Central memory CD4-positive, alpha-beta T cell (primary cell): ENCODE measurements around the gene SUN2.
A peak's percentile ranks its signal among the peaks of the same experiment; 100 is the strongest.
"Not testable (repeated sequence)": the region's sequence is repeated elsewhere in the genome, so short reads cannot be mapped to it uniquely, and the experiment has no call there.

Experiments used
- DNase-seq: peaks from one replicate; pipeline ENCODE4 v3.0.0; 2022
- total RNA-seq, 3 experiments: gene quantifications; one replicate each; lab custom pipeline; 2026; lab: John Stamatoyannopoulos, UW

The SUN2 gene, protein sequence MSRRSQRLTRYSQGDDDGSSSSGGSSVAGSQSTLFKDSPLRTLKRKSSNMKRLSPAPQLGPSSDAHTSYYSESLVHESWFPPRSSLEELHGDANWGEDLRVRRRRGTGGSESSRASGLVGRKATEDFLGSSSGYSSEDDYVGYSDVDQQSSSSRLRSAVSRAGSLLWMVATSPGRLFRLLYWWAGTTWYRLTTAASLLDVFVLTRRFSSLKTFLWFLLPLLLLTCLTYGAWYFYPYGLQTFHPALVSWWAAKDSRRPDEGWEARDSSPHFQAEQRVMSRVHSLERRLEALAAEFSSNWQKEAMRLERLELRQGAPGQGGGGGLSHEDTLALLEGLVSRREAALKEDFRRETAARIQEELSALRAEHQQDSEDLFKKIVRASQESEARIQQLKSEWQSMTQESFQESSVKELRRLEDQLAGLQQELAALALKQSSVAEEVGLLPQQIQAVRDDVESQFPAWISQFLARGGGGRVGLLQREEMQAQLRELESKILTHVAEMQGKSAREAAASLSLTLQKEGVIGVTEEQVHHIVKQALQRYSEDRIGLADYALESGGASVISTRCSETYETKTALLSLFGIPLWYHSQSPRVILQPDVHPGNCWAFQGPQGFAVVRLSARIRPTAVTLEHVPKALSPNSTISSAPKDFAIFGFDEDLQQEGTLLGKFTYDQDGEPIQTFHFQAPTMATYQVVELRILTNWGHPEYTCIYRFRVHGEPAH
- total RNA-seq, result 51.7 to 1,071 (median 771) reads per million in 3 experiments

DNA sequence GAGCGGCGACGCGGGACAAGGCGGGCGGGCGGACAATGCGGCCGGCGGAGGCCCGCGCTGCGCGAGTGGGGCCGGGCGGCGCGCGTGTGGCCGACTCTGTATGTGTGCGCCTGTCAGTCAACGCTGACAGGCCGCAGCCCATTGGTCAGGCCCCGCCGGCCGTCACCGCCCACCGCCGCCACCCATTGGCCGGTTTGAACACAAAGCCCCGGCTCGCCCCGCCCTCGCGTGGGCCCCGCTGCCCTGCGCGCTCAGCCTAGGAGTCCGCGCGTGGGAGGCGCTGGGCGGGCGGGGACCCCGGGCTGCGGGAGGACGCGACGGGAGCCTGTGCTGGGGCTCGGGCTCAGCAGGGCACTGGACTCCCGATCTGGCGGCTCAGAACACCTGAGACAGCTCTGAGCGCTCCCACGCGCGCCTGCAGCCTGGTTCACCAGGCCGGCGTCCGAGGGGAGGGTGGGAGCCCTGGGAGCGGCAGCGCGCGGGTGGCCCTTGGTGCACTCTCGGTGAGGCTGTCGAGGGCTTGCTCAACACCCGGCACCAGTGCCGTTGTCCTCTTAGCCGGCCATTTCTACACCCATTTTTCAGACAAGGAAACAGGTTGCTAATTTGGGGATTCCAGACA lies at the start of gene SUN2:
SUN2 (minus strand) TSS at position 88 of the 622 bp plus-strand sequence. CDS start 3,370 bp downstream, outside the sequence.
- DNase-seq, result peak; percentile 92

DNA sequence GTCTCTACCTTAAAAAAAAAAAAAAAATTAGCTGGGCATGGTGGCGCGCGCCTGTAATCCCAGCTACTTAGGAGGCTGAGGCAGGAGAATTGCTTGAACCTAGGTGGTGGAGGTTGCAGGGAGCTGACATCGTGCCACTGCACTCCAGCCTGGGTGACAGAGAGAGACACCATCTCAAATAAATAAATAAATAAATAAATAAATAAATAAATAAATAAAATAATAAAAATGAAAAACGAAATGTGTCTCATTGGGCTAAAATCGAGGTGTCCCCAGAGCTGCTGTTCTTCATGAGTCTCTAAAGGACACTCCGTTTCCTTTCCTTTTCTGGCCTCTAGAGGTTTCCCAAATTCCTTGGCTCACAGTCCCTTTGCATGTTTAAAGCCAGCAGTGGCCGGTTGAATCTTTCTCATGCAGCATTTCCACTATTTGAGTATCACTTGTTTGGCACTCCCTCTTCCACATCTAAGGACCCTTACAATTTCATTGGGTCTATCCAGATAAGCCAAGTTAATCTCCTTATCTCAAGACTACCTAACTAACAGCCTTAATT lies 49.3 kb upstream of the SUN2 start:
- DNase-seq, result not testable (repeated sequence)

DNA sequence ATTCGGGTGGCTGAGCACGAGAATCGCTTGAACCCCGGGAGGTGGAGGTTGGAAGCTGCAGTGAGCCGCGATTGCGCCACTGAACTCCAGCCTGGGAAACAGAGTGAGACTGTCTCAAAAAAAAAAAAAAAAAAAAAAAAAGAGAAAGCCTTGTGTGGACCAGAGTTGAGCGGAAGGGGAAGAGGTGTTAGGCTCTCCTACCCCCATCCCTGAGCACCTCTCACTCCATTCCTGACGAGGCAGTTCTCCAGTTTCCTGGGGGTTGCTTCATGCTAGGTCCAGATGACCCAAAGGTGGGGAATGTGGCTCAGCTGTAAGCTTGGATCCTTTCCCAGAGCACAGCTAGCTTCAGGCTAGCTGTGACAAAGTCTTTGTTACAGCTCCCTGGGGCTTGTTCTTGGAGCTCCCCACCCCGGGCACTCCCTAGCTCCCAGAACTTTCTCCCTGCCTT lies 46.9 kb upstream of the SUN2 start:
- no peak for DNase-seq

DNA sequence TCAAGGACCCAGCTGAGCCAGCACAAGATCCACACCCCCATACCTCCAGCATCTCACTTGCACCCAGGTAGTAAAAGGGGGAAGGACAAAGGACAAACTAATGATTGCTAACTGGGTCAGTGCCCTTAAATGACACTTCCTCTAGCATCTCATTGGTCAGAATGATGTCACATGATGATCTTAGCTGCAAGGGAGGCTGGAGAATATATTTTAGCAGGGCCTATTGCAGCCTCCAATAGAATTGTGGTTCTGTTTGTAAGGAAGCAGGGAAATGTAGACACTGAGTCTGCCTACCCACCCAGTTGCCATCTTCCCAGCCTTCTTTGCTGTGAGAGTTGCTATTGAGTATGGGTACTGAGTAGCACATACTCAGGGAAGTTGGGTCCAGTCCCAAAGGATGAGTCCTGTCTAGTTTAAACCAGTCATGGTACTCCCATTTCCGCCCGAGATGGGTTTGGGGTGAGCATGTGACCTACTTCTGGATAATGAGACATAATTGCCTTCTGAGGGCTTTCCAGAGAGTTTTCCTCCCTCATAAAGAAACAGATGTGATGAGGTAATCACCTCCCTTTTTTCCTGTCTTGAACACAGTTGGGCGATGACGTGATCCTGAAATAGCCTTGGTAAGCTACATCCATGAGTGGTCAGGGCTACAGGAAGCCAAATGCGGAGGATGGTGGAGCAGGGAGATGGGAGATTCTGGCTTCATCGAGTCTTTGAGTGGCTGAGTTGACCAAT lies 43.6 kb upstream of the SUN2 start:
- DNase-seq, result no peak

DNA sequence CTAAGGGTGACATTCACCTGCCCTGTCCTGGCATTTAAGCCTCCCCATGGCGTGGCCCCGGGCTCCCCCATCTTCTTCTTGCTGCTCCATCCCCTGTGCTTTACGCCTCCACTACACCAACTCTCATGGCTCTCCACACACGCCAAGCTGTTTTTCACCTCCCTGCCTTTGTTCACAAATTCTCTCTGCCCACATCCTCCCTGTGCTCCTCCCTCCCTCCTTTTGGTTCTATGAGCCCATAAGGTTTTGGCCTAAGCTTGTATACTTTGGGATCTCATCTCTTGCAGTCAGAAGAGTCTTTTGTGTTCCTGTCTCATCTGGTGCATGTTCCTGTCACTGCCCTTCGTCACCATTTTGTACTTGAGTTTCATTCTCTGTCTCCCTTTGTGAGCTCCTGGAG lies 42.7 kb upstream of the SUN2 start:
- no peak for DNase-seq

DNA sequence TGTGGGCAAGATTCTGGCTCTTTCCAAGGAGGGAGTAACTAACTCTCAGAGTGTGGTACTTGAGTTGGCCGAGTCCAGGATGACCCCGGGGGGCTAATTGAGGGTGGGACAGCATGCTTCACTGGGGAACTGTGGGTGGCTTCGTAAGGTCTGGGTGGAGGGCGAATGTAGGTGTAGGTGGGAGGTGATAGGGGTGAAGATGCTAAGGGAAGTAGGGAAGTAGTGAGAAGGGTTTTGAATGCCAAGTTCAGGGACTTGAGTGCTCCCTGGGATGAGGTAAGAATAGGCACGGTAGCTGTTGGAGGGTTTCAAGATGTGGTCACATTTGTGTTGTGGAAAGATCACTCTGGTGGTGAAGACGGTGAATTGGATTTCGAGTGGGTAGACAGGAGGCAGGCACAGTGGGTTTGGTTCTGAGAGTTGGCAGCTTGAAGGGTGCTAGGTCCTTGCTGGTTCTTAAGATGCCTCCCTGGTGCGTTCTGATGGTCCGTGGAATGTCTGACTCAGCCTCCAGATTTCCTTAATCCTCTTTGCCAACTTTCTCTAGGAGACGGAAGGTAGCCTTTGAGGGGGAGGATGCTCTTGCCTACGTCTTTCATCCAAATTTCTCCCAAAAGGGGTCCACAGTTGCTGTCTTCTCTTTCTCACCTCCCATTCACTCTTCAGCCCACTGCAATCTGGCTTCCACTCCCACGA lies 40.6 kb upstream of the SUN2 start:
- no peak for DNase-seq

DNA sequence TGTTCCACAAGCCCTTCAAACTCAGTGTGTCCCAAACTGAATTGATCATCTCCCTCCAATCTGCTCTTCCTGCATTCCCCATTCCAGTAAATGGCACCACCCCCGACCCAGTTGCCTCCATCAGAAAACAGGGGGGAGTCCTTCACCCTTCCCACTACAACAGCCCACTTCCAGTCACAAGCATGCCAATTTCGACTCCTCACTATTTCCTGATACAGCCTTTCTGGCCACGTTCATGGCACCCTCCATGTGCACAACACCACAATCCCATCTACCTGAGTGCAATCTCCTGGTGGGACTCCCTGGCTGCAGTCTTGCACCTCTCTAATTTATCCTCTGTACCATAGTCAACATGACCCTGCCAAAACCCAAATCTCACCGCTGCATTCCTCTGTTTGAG lies 39.8 kb upstream of the SUN2 start:
- no peak for DNase-seq

DNA sequence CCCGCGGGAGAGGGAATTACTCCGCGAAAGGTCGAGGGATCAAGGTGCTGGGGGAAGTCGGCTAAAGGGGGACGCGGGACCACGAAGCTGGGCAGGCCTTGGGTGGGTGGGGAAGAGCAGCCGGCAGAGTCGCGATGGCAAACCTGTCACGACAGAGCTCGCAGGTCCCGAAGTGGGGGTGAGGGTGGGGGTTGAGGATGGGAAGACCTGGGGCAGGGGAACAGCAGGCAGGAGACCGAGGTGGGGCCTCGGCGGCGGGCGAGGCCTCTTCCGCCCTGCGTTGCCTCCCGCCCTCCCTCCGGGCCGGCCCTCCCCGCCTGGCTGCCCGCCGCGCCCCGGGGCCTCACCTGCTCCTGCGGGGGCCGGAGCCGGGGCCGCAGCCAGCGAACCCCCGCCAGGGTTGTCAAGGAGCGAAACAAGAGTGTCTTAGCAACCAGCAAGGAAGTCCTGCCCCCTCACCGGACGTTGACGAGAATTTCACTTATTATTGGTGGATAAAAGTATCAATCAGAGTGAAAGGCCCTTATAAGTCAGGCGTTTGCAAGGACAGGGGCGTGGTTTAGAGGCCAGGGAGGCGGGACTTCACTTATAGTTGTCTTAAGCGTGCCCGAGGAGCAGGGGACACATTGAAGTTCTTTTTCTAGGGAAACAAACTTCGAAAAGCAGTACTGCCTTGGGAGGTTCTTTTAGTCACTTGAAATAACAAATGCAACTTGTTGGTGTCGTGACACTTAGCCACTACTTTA lies 38.1 kb upstream of the SUN2 start, which contains the start of gene DNAL4:
DNAL4 (minus strand) TSS at position 423 of the 746 bp plus-strand sequence. CDS start 11,412 bp downstream, outside the sequence.
- peak; percentile 94 for DNase-seq

DNA sequence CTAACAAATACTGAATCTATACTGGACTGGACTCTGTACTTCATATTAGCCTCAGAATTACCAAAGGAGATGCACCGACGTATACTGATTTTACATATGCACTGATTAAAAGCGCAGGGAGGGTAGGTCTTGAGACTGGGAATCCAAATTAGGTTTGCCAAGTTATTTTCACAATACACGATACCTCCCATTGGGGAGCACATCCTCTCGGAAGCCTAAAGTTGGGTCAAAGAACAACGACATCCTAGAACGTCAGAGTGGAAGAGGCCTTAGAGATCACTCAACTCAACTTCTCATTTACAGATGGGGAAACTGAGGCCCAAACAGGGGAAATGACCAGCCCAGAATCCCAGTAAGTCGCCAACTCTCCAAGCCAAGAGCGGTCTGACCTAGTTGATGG lies 37.5 kb upstream of the SUN2 start:
- DNase-seq, result no peak

DNA sequence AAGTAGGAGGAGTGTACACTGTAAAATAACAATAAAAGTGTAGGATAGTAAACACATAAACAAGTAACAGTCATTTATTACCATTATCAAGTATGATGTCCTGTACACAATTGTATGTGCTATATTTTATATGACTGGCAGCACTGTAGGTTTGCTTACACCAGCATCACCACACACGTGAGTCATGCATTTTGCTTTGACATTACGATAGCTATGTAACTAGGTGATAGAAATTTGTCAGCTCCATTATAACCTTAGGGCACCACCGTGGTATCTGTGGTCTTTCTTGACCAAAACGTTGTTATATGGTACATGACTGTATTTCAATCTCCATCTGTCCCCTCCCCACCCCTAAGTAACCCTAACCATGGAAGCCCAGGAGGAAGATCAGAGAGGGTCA lies 37.0 kb upstream of the SUN2 start:
- no peak for DNase-seq

DNA sequence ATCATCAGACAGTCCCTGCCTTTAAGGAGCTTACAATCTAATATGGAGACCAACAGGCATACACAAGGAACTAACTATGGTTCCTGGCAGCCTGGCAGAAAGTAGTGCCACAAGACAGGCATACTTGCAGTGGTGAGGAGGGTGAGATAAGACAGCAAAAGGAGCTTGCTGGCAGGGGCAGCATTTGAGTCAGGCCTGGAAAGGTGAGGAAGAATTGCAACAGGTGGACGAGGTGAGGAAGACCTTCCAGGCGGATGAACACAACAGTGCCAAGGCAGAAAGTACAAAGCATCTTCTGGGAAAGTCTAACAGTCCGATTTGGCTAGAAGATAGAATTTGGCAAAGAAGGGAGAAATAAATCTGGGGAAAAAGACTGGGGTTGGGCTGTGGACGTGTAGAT lies 33.8 kb upstream of the SUN2 start:
- no peak for DNase-seq

DNA sequence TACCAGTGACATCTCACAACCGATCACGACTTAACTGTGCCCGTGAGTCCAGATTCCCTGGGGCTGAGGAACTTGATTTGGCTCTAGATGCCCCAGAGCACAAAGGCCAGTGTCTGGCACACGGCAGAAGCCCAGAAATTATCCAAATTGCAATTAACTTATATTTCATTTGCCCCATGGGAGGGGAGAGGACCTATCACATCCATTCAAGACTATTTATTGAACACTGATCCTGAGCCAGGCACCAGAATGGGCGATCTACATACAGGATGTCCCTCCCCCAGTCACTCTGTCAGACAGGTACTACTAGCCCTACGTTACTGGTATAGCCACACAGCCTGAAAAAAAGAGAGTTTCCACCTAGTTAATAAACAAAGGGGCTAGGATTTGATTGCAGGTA lies 33.0 kb upstream of the SUN2 start:
- no peak for DNase-seq

DNA sequence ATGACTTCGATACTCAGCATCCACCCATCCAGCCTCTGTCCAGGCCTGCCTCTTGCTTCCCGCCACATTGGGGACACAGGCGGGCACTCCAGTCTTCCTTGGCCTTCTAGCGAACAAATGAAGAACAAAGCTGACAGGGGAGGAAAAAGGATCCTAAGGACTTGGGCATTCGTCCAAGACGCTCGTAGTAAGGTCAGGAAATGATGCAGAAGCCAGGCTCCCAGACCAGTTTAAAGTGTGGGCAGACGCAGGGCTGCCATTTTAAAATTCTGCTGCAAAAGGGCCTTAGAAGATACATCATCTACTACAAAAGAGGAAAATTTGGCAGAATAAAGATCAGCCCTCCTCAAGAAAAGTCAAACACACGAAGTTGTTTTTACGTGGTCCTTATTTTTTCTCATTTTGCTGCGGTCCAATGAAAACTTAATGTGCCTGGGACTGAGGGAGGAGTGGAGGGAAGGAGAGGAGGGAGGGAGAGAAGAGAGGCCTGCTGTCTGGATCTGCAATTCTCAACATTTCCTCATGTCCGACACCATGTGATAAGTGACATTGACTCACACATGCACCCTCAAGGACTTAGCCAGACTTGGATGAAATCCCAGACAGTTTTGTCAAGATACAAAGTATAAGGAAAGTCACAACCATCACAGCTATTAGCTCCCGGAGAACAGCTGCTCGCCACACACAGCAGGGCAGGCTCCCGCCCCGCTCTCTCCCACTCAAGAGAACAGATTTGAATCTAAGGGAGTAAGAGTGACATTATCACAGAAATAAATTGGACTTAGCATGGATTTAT lies 32.4 kb upstream of the SUN2 start:
- DNase-seq, result no peak

DNA sequence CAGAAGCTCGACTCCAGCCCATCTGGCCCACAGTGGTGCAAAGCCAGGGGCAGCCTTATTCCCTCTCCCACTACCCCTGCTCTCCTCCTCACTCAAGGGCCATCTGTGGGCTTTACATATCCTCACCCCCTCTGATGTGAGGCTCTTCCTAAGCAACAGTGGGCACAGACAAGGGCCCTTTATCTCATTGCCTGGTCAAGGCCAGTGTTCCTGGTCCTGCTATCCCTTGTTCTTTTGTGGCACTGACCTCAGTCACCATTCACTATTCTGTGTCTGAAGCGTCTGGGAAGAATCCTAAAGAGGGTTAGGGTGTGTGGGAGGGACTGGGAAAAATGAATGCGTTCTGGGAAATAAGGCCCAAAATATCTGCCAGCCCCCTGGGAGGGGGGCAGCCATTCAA lies 30.8 kb upstream of the SUN2 start:
- DNase-seq, result no peak

DNA sequence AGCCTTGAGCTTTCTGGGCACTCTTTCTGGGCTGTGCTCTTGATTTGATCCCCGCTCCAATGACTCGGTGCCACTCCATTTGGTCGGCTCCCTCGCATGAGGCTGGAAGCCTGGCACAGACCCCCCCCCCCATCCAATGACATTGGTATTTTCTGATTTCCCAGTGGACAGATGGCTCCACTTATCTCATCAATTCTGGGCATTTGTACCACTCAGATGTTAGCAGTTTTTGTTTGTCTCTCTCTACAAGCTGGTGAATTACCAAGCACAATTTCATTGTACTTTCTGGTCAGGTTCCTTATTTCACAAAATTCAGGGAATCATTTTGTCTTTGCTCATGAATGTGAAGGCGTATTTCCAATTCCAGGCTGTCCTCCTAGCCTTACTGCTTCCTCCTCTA lies 29.1 kb upstream of the SUN2 start:
- DNase-seq, result no peak

DNA sequence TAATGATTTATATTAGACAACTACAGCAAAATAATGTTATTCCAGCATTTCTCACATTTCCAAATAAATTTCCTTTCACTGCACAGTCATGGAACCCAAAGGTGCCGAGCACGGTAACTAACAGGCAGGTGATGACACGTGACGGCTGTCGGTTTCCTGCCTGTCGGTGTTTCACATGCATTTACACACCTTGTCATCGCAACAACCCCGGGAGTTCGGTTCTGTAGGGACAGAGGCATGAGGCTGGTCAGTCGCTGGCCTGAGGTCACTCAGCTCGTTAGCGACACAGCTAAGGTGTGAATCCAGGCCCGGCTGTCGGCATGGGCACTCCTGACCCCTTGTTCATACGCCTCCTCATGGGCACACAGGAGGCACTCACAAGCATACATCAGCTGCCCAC lies 28.2 kb upstream of the SUN2 start:
- DNase-seq, result no peak

DNA sequence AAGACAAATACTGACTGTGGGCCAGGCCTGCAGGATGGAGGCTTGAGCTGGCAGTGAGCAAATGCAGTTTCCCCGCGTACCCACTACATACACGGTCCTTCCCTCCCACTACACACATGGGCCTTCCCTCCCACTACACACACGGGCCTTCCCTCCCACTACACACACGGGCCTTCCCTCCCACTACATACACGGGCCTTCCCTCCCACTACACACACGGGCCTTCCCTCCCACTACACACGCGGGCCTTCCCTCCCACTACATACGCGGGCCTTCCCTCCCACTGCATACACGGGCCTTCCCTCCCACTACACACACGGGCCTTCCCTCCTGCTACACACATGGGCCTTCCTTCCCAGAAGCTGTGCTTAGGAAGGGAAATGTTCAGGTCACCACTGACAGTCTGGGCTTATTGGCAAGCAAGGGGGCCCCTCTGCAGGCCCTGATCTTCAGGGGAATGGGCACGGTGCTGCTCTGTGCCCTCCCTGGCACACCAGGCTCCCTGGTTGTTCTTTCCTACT lies 27.4 kb upstream of the SUN2 start:
- no peak for DNase-seq

DNA sequence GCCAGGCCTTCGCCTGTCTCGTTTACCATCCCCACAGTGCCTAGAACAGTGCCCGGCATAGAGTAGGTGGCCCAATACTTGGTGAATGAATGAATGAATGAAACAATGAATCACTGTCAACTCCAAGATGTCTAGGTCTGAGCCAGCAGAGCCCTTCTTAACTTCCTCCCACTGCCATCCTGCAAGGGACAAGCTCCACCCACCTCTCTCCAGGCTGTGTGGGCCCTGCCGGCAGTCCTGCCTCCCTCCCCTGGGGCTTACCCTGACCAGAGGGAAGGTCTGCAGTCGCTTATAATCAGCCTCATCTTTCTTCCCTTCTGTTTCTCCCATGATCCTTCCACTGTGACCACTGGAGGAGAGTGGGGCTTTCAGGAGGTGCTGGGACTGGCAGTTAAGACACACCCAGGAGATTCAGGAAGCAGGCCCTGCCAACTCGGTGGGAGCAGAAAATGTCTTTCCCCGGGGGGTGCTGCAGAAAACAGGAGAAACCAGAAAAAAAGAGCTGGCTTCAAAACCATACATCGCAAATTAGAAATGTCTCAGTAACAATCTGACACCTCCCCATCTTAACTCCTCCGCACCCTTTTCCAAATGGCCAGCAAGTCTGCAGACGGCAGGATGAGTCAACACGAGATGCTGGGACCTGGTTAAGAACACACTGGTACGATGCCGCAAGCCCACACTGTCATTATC lies 26.8 kb upstream of the SUN2 start:
- DNase-seq, result no peak

DNA sequence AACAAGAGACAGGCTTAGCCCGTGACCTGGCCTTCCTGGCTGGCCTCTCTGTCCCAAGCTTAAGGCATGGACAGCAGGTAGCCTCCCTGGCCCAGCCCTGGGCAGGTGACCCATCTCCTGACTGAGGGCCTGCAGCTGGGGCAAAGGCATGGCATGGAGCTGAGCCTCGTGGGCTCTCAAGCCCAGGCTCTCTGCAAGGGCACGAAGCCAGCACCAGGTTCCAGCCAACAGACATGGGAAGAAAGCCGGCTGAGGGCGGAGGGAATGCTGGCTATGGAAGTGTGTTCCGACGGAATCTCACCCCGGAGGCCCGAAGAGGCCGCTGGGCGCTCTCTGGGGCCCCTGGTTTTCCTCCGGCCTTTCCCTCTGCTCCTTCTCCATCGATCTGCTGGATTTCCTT lies 25.2 kb upstream of the SUN2 start:
- no peak for DNase-seq
